Measurements from ENCODE around the gene SLC25A52.
"Not testable (repeated sequence)": the region's sequence is repeated elsewhere in the genome, so short reads cannot be mapped to it uniquely, and the experiment has no call there.

SLC25A52 gene

GRCh38 chr18:31740180-31740579, 20.5 kb downstream of the SLC25A52 start:
- no peak for DNase-seq (ENCODE audit: low spot score)

GRCh38 chr18:31739651-31740050, 21.0 kb downstream of the SLC25A52 start:
- DNase-seq (ENCODE audit: low spot score) = no peak

- no peak for DNase-seq (ENCODE audit: low spot score)
Measured at GRCh38 chr18:31738460-31739407, 21.9 kb downstream of the SLC25A52 start.

GRCh38 chr18:31736630-31737029, 24.1 kb downstream of the SLC25A52 start:
- DNase-seq (ENCODE audit: low spot score) = no peak

GRCh38 chr18:31731628-31732027, 29.1 kb downstream of the SLC25A52 start:
- no peak for DNase-seq (ENCODE audit: low spot score)

GRCh38 chr18:31729196-31729595, 31.5 kb downstream of the SLC25A52 start:
- DNase-seq (ENCODE audit: low spot score) = not testable (repeated sequence)

GRCh38 chr18:31723990-31724711, 36.5 kb downstream of the SLC25A52 start:
- peak; percentile 9 for DNase-seq (ENCODE audit: low spot score)

GRCh38 chr18:31723639-31723989, 37.1 kb downstream of the SLC25A52 start:
- no peak for DNase-seq (ENCODE audit: low spot score)

- DNase-seq (ENCODE audit: low spot score) = peak; percentile 33
Measured at GRCh38 chr18:31722369-31722957, 38.2 kb downstream of the SLC25A52 start.

- DNase-seq (ENCODE audit: low spot score) = no peak
Measured at GRCh38 chr18:31721601-31722000, 39.1 kb downstream of the SLC25A52 start.

GRCh38 chr18:31720867-31721266, 39.8 kb downstream of the SLC25A52 start:
- no peak for DNase-seq (ENCODE audit: low spot score)

GRCh38 chr18:31719363-31720006, 41.2 kb downstream of the SLC25A52 start:
- no peak for DNase-seq (ENCODE audit: low spot score)

- no peak for DNase-seq (ENCODE audit: low spot score)
Measured at GRCh38 chr18:31718386-31718785, 42.3 kb downstream of the SLC25A52 start.

- DNase-seq (ENCODE audit: low spot score) = no peak
Measured at GRCh38 chr18:31716362-31716761, 44.3 kb downstream of the SLC25A52 start.

GRCh38 chr18:31711365-31712172, 49.1 kb downstream of the SLC25A52 start:
- DNase-seq (ENCODE audit: low spot score) = no peak

GRCh38 chr18:31710826-31711225, 49.9 kb downstream of the SLC25A52 start:
- DNase-seq (ENCODE audit: low spot score) = no peak

All from HuH-7 (cell line).